Epithelial cell of proximal tubule (primary cell): ENCODE data around the gene FERMT1. TPM values are rescaled to one million over a fixed set of nuclear protein-coding genes. Genes with fewer than 3 reads are reported as not detected.
"Not testable (repeated sequence)": the region's sequence is repeated elsewhere in the genome, so short reads cannot be mapped to it uniquely, and the experiment has no call there.

Source experiments
- DNase-seq: peaks from one replicate; pipeline ENCODE4 v3.0.0-alpha.2; 2011; ENCODE audit warnings: low read depth
- H3K4me3 ChIP-seq: 2 replicates; pipeline ENCODE4 v1.5.1; 2011; ENCODE audit warnings: low read depth, mild to moderate bottlenecking, low read length
- CTCF ChIP-seq: conservative IDR thresholded peaks from 2 replicates; pipeline ENCODE4 v1.5.1; 2012; ENCODE audit warnings: low read depth, mild to moderate bottlenecking, low read length
- total RNA-seq: library from RNA; depleted of rRNA; stranded (reverse); fragments of >200 nt; gene quantifications from 2 replicates; pipeline ENCODE4 v1.2.3, GENCODE V29; 2015

The FERMT1 gene
- total RNA-seq, 1 donor from 2014 or later: 21.8 TPM

GRCh38 chr20:6116758-6117157, 6.1 kb downstream of the FERMT1 start:
- DNase-seq: no peak
- no peak for TF ChIP-seq CTCF
- H3K4me3 ChIP-seq: no peak overlapping the region

GRCh38 chr20:6115221-6115895, 7.5 kb downstream of the FERMT1 start:
- no peak for TF ChIP-seq CTCF
- DNase-seq: no peak
- no peak overlapping the region for H3K4me3 ChIP-seq

GRCh38 chr20:6114696-6115095, 8.1 kb downstream of the FERMT1 start:
- no peak overlapping the region for H3K4me3 ChIP-seq
- no peak for DNase-seq
- TF ChIP-seq CTCF: no peak

- no peak for TF ChIP-seq CTCF
- no peak for DNase-seq
- H3K4me3 ChIP-seq: no peak overlapping the region
Observed at GRCh38 chr20:6113951-6114350, 8.9 kb downstream of the FERMT1 start.

- H3K4me3 ChIP-seq, DNase-seq: not testable (repeated sequence)
Observed at GRCh38 chr20:6112965-6113364, 9.9 kb downstream of the FERMT1 start.

GRCh38 chr20:6108330-6108729, 14.5 kb downstream of the FERMT1 start:
- H3K4me3 ChIP-seq: no peak overlapping the region
- no peak for DNase-seq
- no peak for TF ChIP-seq CTCF

- H3K4me3 ChIP-seq: no peak overlapping the region
- DNase-seq: no peak
- TF ChIP-seq CTCF: no peak
Observed at GRCh38 chr20:6104493-6105188, 18.2 kb downstream of the FERMT1 start.
